Naive thymus-derived CD4-positive, alpha-beta T cell (primary cell): ENCODE data around the gene TTC8. TPM values are rescaled to one million over a fixed set of nuclear protein-coding genes. Genes with fewer than 3 reads are reported as not detected.

Experiments used
- ATAC-seq: fragments of 150-1000 bp; cut with Tn5 transposase; 2 replicates; pipeline ENCODE4 v1.10.0; 2021; ENCODE audit warnings: mild to moderate bottlenecking, moderate library complexity
- CTCF ChIA-PET: fragments of 350-600 bp; sonication (Branson Sonifier 250); formaldehyde crosslinking; loops from one replicate; lab custom pipeline; 2021; ENCODE audit warnings: antibody characterized with exemption; lab: Charles Lee
- POLR2A ChIA-PET: fragments of 350-600 bp; sonication (Branson Sonifier 250); formaldehyde crosslinking; loops from one replicate; lab custom pipeline; 2021; ENCODE audit warnings: antibody characterized with exemption, inconsistent platforms; lab: Charles Lee
- DNase-seq, 9 donors: peaks; one replicate each; pipeline versions ENCODE4 v3.0.0 to v3.0.0-alpha.2; 2020 to 2022; ENCODE audit warnings: mixed read lengths in 1 of 9
- H3K27ac ChIP-seq: one replicate; pipeline ENCODE4 v1.7.0; 2013; ENCODE audit warnings: mild to moderate bottlenecking, low read depth, low read length, moderate library complexity
- H3K27me3 ChIP-seq, 2 donors: one replicate each; pipeline ENCODE4 v1.7.0; 2013; ENCODE audit warnings: low read length in 2 of 2, mild to moderate bottlenecking in 2 of 2, moderate library complexity in 2 of 2; ENCODE audit not compliant: control insufficient read depth in 2 of 2, insufficient read depth in 2 of 2
- H3K36me3 ChIP-seq, 3 experiments: 1 replicate in 2 of 3; 2 replicates in 1 of 3; pipeline ENCODE4 v1.7.0; 2013; ENCODE audit warnings: low read length in 3 of 3, mild to moderate bottlenecking in 3 of 3, moderate library complexity in 1 of 3; ENCODE audit not compliant: insufficient read depth in 3 of 3, control insufficient read depth in 2 of 3
- H3K4me1 ChIP-seq, 2 donors: one replicate each; pipeline ENCODE4 v1.7.0; 2013; ENCODE audit warnings: low read length in 2 of 2, mild to moderate bottlenecking in 2 of 2, moderate library complexity in 1 of 2; ENCODE audit not compliant: control insufficient read depth in 2 of 2, insufficient read depth in 2 of 2
- H3K4me3 ChIP-seq: 2 replicates; pipeline ENCODE4 v1.7.0; 2013; ENCODE audit warnings: mild to moderate bottlenecking, low read length
- H3K9me3 ChIP-seq, 3 experiments: 1 replicate in 2 of 3; 2 replicates in 1 of 3; pipeline ENCODE4 v1.7.0; 2013; ENCODE audit warnings: low read length in 3 of 3; ENCODE audit not compliant: control insufficient read depth in 2 of 3
- H3K27ac Mint-ChIP-seq, 9 donors: one replicate each; pipeline ENCODE4 v1.8.0; 2020 to 2022; ENCODE audit warnings: mixed read lengths in 9 of 9, mild to moderate bottlenecking in 8 of 9, moderate library complexity in 5 of 9, inconsistent platforms in 2 of 9
- H3K27me3 Mint-ChIP-seq, 5 donors: one replicate each; pipeline ENCODE4 v1.8.0; 2021 to 2022; ENCODE audit warnings: mixed read lengths in 5 of 5, mild to moderate bottlenecking in 1 of 5
- H3K36me3 Mint-ChIP-seq, 5 donors: one replicate each; pipeline ENCODE4 v1.8.0; 2020 to 2022; ENCODE audit warnings: mixed read lengths in 5 of 5, mild to moderate bottlenecking in 3 of 5, inconsistent platforms in 1 of 5
- H3K4me1 Mint-ChIP-seq, 7 donors: one replicate each; pipeline ENCODE4 v1.8.0; 2020 to 2022; ENCODE audit warnings: mixed read lengths in 7 of 7, mild to moderate bottlenecking in 3 of 7, inconsistent platforms in 1 of 7
- H3K4me3 Mint-ChIP-seq, 10 donors: one replicate each; pipeline ENCODE4 v1.8.0; 2020 to 2022; ENCODE audit warnings: mild to moderate bottlenecking in 10 of 10, mixed read lengths in 10 of 10, moderate library complexity in 6 of 10, inconsistent platforms in 2 of 10
- H3K9me3 Mint-ChIP-seq, 11 donors: one replicate each; pipeline ENCODE4 v1.8.0; 2020 to 2022; ENCODE audit warnings: mixed read lengths in 11 of 11, mild to moderate bottlenecking in 4 of 11, inconsistent platforms in 1 of 11, moderate library complexity in 1 of 11
- intact Hi-C, 2 donors: fragments of 100-400 bp; cut with micrococcal nuclease; formaldehyde crosslinking; loops; one replicate each; pipeline ENCODE4 v1.15.1; 2023
- polyA plus RNA-seq, 2 donors: library from polyadenylated mRNA; unstranded; fragments of 300-500 nt; fragmentation: Illumina TruSeq; gene quantifications; one replicate each; pipeline ENCODE4 v1.2.3, GENCODE V29; 2021
- total RNA-seq, 6 experiments: library from RNA in 5 of 6; stranded (reverse) in 5 of 6; gene quantifications; 1 replicate in 5 of 6; 2 replicates in 1 of 6; pipeline ENCODE4 v1.2.3 and lab custom pipeline; 2021 to 2026

The TTC8 gene
- total and polyA plus RNA-seq, 7 experiments from 2014 or later: 1.3 to 3.4 (median 2.1) TPM

GRCh38 chr14:88864198-88864597 is 39.7 kb downstream of the TTC8 start:
- no peaks in the 10 kb centered on the region for H3K4me1 Mint-ChIP-seq
- ATAC-seq (no peak), DNase-seq (no peak)
- ChIA-PET CTCF (interaction anchor here (0.9 kb wide), 1 partner anchor 198 kb away, joined by 3 read pairs; no protein-coding TSS in a partner anchor), POLR2A (no interaction called here)
- Histone ChIP-seq H3K27me3 (no peaks in the 10 kb centered on the region), H3K36me3 (no peaks in the 10 kb centered on the region), H3K9me3 (no peaks in the 10 kb centered on the region), H3K4me1 (no peaks in the 10 kb centered on the region), H3K4me3 (no peak overlapping the region), H3K27ac (no peak overlapping the region)
- peaks cover 0 to 12% (median 8%) of the 10 kb centered on the region in 5 donors for H3K36me3 Mint-ChIP-seq
- H3K9me3 Mint-ChIP-seq: peaks cover 0 to 1% (median 0%) of the 10 kb centered on the region in 11 donors
- H3K27me3 Mint-ChIP-seq: no peaks in the 10 kb centered on the region
- no peak overlapping the region for H3K4me3 Mint-ChIP-seq
- intact Hi-C loops: no loop called here
- H3K27ac Mint-ChIP-seq: no peak overlapping the region

- no peak for DNase-seq
- H3K9me3 ChIP-seq: no peaks in the 10 kb centered on the region
- H3K36me3 ChIP-seq: no peaks in the 10 kb centered on the region
- ChIA-PET POLR2A (no interaction called here), CTCF (interaction anchor here (3.9 kb wide), 1 partner anchor 198 kb away, joined by 38 read pairs; no protein-coding TSS in a partner anchor)
- H3K4me3 ChIP-seq: no peak overlapping the region
- H3K27me3 ChIP-seq: no peaks in the 10 kb centered on the region
- H3K27ac ChIP-seq: no peak overlapping the region
- Mint-ChIP-seq H3K9me3 (no peaks in the 10 kb centered on the region), H3K27ac (peak overlapping the region in 1 of 9 donors; percentile 72), H3K4me3 (no peak overlapping the region), H3K36me3 (peaks cover 0 to 10% (median 7%) of the 10 kb centered on the region in 5 donors), H3K4me1 (no peaks in the 10 kb centered on the region), H3K27me3 (no peaks in the 10 kb centered on the region)
- ATAC-seq: no peak
- H3K4me1 ChIP-seq: no peaks in the 10 kb centered on the region
- intact Hi-C loops: no loop called here
These were observed 41.9 kb downstream of the TTC8 start for GRCh38 chr14:88866305-88866704.

- Histone ChIP-seq H3K36me3 (no peaks in the 10 kb centered on the region), H3K4me1 (no peaks in the 10 kb centered on the region), H3K9me3 (no peaks in the 10 kb centered on the region), H3K27me3 (no peaks in the 10 kb centered on the region), H3K27ac (no peak overlapping the region), H3K4me3 (no peak overlapping the region)
- intact Hi-C loops: loop anchor here (1.0 kb wide), 3 partner anchors 201 to 376 kb away; no protein-coding TSS in a partner anchor
- no peak overlapping the region for H3K4me3 Mint-ChIP-seq
- ChIA-PET CTCF (interaction anchor here (0.7 to 3.9 kb wide), 4 partner anchors 9 to 375 kb away, joined by 3 to 38 read pairs (median 8); no protein-coding TSS in a partner anchor), POLR2A (no interaction called here)
- no peaks in the 10 kb centered on the region for H3K4me1 Mint-ChIP-seq
- no peak overlapping the region for H3K27ac Mint-ChIP-seq
- peaks cover 0 to 18% (median 5%) of the 10 kb centered on the region in 5 donors for H3K36me3 Mint-ChIP-seq
- no peaks in the 10 kb centered on the region for H3K9me3 Mint-ChIP-seq
- DNase-seq: peak in 5 of 9 donors; percentile 3 to 27 (median 10)
- H3K27me3 Mint-ChIP-seq: no peaks in the 10 kb centered on the region
- no peak for ATAC-seq
These were observed 44.2 kb downstream of the TTC8 start for GRCh38 chr14:88868558-88869159.

GRCh38 chr14:88870777-88871176 is 46.3 kb downstream of the TTC8 start:
- intact Hi-C loops: no loop called here
- DNase-seq: no peak
- H3K4me3 ChIP-seq: no peak overlapping the region
- no peaks in the 10 kb centered on the region for H3K4me1 ChIP-seq
- ChIA-PET CTCF (interaction anchor here (1.7 kb wide), 1 partner anchor 204 kb away, joined by 4 read pairs; no protein-coding TSS in a partner anchor), POLR2A (no interaction called here)
- no peaks in the 10 kb centered on the region for H3K9me3 ChIP-seq
- ATAC-seq: no peak
- no peaks in the 10 kb centered on the region for H3K27me3 ChIP-seq
- no peak overlapping the region for H3K27ac ChIP-seq
- H3K27ac Mint-ChIP-seq: no peak overlapping the region
- H3K9me3 Mint-ChIP-seq: no peaks in the 10 kb centered on the region
- H3K4me3 Mint-ChIP-seq: no peak overlapping the region
- no peaks in the 10 kb centered on the region for H3K36me3 ChIP-seq
- no peaks in the 10 kb centered on the region for H3K4me1 Mint-ChIP-seq
- H3K27me3 Mint-ChIP-seq: no peaks in the 10 kb centered on the region
- peaks cover 0 to 18% (median 5%) of the 10 kb centered on the region in 5 donors for H3K36me3 Mint-ChIP-seq

- no peaks in the 10 kb centered on the region for H3K36me3 ChIP-seq
- H3K4me3 ChIP-seq: no peak overlapping the region
- ATAC-seq: no peak
- no peak overlapping the region for H3K27ac ChIP-seq
- H3K4me3 Mint-ChIP-seq: no peak overlapping the region
- H3K9me3 ChIP-seq: no peaks in the 10 kb centered on the region
- H3K36me3 Mint-ChIP-seq: peaks cover 0 to 18% (median 5%) of the 10 kb centered on the region in 5 donors
- H3K27ac Mint-ChIP-seq: no peak overlapping the region
- no peaks in the 10 kb centered on the region for H3K4me1 ChIP-seq
- H3K27me3 Mint-ChIP-seq: no peaks in the 10 kb centered on the region
- CTCF ChIA-PET: interaction anchor here (1.7 kb wide), 1 partner anchor 204 kb away, joined by 4 read pairs; no protein-coding TSS in a partner anchor
- intact Hi-C loops: no loop called here
- no peak for DNase-seq
- H3K4me1 Mint-ChIP-seq: no peaks in the 10 kb centered on the region
- H3K9me3 Mint-ChIP-seq: no peaks in the 10 kb centered on the region
- POLR2A ChIA-PET: no interaction called here
- H3K27me3 ChIP-seq: no peaks in the 10 kb centered on the region
These were observed 47.0 kb downstream of the TTC8 start for GRCh38 chr14:88871429-88871828.

- Mint-ChIP-seq H3K4me1 (peaks cover 0 to 6% (median 0%) of the 10 kb centered on the region in 7 donors), H3K27me3 (no peaks in the 10 kb centered on the region), H3K9me3 (no peaks in the 10 kb centered on the region), H3K27ac (no peak overlapping the region), H3K4me3 (no peak overlapping the region), H3K36me3 (peaks cover 0 to 18% (median 5%) of the 10 kb centered on the region in 5 donors)
- Histone ChIP-seq H3K9me3 (no peaks in the 10 kb centered on the region), H3K4me3 (no peak overlapping the region), H3K4me1 (no peaks in the 10 kb centered on the region), H3K27me3 (no peaks in the 10 kb centered on the region), H3K27ac (no peak overlapping the region), H3K36me3 (no peaks in the 10 kb centered on the region)
- ChIA-PET CTCF (no interaction called here), POLR2A (no interaction called here)
- DNase-seq (no peak), ATAC-seq (no peak)
- intact Hi-C loops: no loop called here
These were observed 48.5 kb downstream of the TTC8 start for GRCh38 chr14:88872976-88873375.
